SK-N-SH treated with all-trans-retinoic acid at 6 μM for 48 hours (cell line): ENCODE measurements around the gene SLC17A9.

Source experiments
- ATAC-seq: fragments of 200-7000 bp; cut with Tn5 transposase; 3 replicates; pipeline ENCODE4 v1.9.1; 2020; ENCODE audit warnings: mild to moderate bottlenecking, moderate library complexity
- ARNTL ChIP-seq: fragments of 450-650 bp; formaldehyde crosslinking; IDR thresholded peaks from 2 replicates; pipeline ENCODE4 v1.5.0; 2020; ENCODE audit warnings: low read depth, mild to moderate bottlenecking, moderate library complexity, borderline replicate concordance
- BACH2 ChIP-seq: fragments of 250-450 bp; sonication (Bioruptor Pico); IDR thresholded peaks from 2 replicates; pipeline ENCODE4 v1.9.0; 2021; ENCODE audit warnings: mild to moderate bottlenecking, borderline replicate concordance
- CSDC2 ChIP-seq: fragments of 250-450 bp; sonication (Bioruptor Pico); IDR thresholded peaks from 2 replicates; pipeline ENCODE4 v1.5.0; 2020; ENCODE audit warnings: mild to moderate bottlenecking, moderate library complexity
- ESRRG ChIP-seq: fragments of 250-450 bp; sonication (Bioruptor Pico); IDR thresholded peaks from 2 replicates; pipeline ENCODE4 v1.6.1; 2021; ENCODE audit warnings: mild to moderate bottlenecking
- GLIS3 ChIP-seq: fragments of 250-450 bp; sonication (Bioruptor Pico); IDR thresholded peaks from 2 replicates; pipeline ENCODE4 v1.5.0; 2020; ENCODE audit warnings: mild to moderate bottlenecking, moderate library complexity
- ISL1 ChIP-seq: fragments of 250-450 bp; sonication (Bioruptor Pico); IDR thresholded peaks from 2 replicates; pipeline ENCODE4 v2.1.2; 2022; ENCODE audit warnings: mild to moderate bottlenecking, moderate library complexity
- OSR1 ChIP-seq: fragments of 250-450 bp; sonication (Bioruptor Pico); IDR thresholded peaks from 2 replicates; pipeline ENCODE4 v1.8.0; 2022; ENCODE audit warnings: moderate library complexity, mild to moderate bottlenecking, inconsistent platforms
- PATZ1 ChIP-seq: fragments of 250-450 bp; sonication (Bioruptor Pico); IDR thresholded peaks from 2 replicates; pipeline ENCODE4 v1.8.0; 2020; ENCODE audit warnings: mild to moderate bottlenecking, moderate library complexity, borderline replicate concordance
- POU6F1 ChIP-seq: fragments of 250-450 bp; sonication (Bioruptor Pico); IDR thresholded peaks from 2 replicates; pipeline ENCODE4 v1.8.0; 2021; ENCODE audit warnings: low read depth, mild to moderate bottlenecking, moderate library complexity, borderline replicate concordance
- PPARA ChIP-seq: fragments of 250-450 bp; sonication (Bioruptor Pico); IDR thresholded peaks from 2 replicates; pipeline ENCODE4 v1.5.0; 2020; ENCODE audit warnings: mild to moderate bottlenecking, borderline replicate concordance
- RARB ChIP-seq: fragments of 250-450 bp; sonication (Bioruptor Pico); IDR thresholded peaks from 2 replicates; pipeline ENCODE4 v1.8.0; 2021; ENCODE audit warnings: mild to moderate bottlenecking, moderate library complexity
- SNAI2 ChIP-seq: fragments of 250-450 bp; sonication (Bioruptor Pico); IDR thresholded peaks from 2 replicates; pipeline ENCODE4 v1.5.0; 2020; ENCODE audit warnings: mild to moderate bottlenecking, moderate library complexity
- TCF4 ChIP-seq: fragments of 250-450 bp; sonication (Bioruptor Pico); IDR thresholded peaks from 2 replicates; pipeline ENCODE4 v1.8.0; 2021; ENCODE audit warnings: mild to moderate bottlenecking, moderate library complexity, borderline replicate concordance
- TOX ChIP-seq: fragments of 250-450 bp; sonication (Bioruptor Pico); IDR thresholded peaks from 2 replicates; pipeline ENCODE4 v1.8.0; 2021; ENCODE audit warnings: mild to moderate bottlenecking, moderate library complexity, borderline replicate concordance
- ZC3H10 ChIP-seq: fragments of 250-450 bp; sonication (Bioruptor Pico); IDR thresholded peaks from 2 replicates; pipeline ENCODE4 v1.5.1; 2021; ENCODE audit warnings: mild to moderate bottlenecking, moderate library complexity
- ZFP3 ChIP-seq: fragments of 250-450 bp; sonication (Bioruptor Pico); IDR thresholded peaks from 2 replicates; pipeline ENCODE4 v1.5.0; 2020; ENCODE audit warnings: mild to moderate bottlenecking, moderate library complexity
- ZFP30 ChIP-seq: fragments of 450-650 bp; formaldehyde crosslinking; IDR thresholded peaks from 2 replicates; pipeline ENCODE4 v1.5.0; 2022; ENCODE audit warnings: mild to moderate bottlenecking, moderate library complexity
- ZNF565 ChIP-seq: fragments of 450-650 bp; formaldehyde crosslinking; conservative IDR thresholded peaks from 2 replicates; pipeline ENCODE4 v1.5.0; 2020; ENCODE audit warnings: low read depth, mild to moderate bottlenecking, moderate library complexity
- ZNF70 ChIP-seq: fragments of 450-650 bp; formaldehyde crosslinking; IDR thresholded peaks from 2 replicates; pipeline ENCODE4 v1.5.0; 2020; ENCODE audit warnings: mild to moderate bottlenecking, moderate library complexity
- ZNF8 ChIP-seq: fragments of 450-650 bp; formaldehyde crosslinking; IDR thresholded peaks from 2 replicates; pipeline ENCODE4 v1.5.0; 2020; ENCODE audit warnings: mild to moderate bottlenecking, moderate library complexity
- TF ChIP-seq, protein P1 (sequence below): fragments of 250-450 bp; sonication (Bioruptor Pico); IDR thresholded peaks from 2 replicates; pipeline ENCODE4 v1.5.1; 2020; ENCODE audit warnings: low read depth, mild to moderate bottlenecking, moderate library complexity
- TF ChIP-seq, protein P2 (sequence below): fragments of 250-450 bp; sonication (Bioruptor Pico); IDR thresholded peaks from 2 replicates; pipeline ENCODE4 v1.5.1; 2021; ENCODE audit warnings: mild to moderate bottlenecking, moderate library complexity
- TF ChIP-seq, protein P3 (sequence below): fragments of 250-450 bp; sonication (Bioruptor Pico); IDR thresholded peaks from 2 replicates; pipeline ENCODE4 v1.5.0; 2020; ENCODE audit warnings: mild to moderate bottlenecking, moderate library complexity

SLC17A9 gene

GRCh38 chr20:62990306-62990825, 37.9 kb downstream of the SLC17A9 start:
- no peak; the same call in 2 of the 3 replicates for ATAC-seq
- TF ChIP-seq ZC3H10 (CRISPR knock-in tag) (no peak), ZFP3 (CRISPR knock-in tag) (no peak), BACH2 (no peak), RARB (CRISPR knock-in tag) (no peak), PATZ1 (CRISPR knock-in tag) (no peak), OSR1 (CRISPR knock-in tag) (no peak), POU6F1 (CRISPR knock-in tag) (no peak), ZFP30 (CRISPR knock-in tag) (no peak), ZNF70 (CRISPR knock-in tag) (no peak), ZNF565 (CRISPR knock-in tag) (no peak), PPARA (CRISPR knock-in tag) (no peak)
- TF ChIP-seq, protein P1, sequence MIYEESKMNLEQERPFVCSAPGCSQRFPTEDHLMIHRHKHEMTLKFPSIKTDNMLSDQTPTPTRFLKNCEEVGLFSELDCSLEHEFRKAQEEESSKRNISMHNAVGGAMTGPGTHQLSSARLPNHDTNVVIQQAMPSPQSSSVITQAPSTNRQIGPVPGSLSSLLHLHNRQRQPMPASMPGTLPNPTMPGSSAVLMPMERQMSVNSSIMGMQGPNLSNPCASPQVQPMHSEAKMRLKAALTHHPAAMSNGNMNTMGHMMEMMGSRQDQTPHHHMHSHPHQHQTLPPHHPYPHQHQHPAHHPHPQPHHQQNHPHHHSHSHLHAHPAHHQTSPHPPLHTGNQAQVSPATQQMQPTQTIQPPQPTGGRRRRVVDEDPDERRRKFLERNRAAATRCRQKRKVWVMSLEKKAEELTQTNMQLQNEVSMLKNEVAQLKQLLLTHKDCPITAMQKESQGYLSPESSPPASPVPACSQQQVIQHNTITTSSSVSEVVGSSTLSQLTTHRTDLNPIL (CRISPR knock-in tag), result no peak
- TF ChIP-seq, all 23 proteins: peak for 0

DNA sequence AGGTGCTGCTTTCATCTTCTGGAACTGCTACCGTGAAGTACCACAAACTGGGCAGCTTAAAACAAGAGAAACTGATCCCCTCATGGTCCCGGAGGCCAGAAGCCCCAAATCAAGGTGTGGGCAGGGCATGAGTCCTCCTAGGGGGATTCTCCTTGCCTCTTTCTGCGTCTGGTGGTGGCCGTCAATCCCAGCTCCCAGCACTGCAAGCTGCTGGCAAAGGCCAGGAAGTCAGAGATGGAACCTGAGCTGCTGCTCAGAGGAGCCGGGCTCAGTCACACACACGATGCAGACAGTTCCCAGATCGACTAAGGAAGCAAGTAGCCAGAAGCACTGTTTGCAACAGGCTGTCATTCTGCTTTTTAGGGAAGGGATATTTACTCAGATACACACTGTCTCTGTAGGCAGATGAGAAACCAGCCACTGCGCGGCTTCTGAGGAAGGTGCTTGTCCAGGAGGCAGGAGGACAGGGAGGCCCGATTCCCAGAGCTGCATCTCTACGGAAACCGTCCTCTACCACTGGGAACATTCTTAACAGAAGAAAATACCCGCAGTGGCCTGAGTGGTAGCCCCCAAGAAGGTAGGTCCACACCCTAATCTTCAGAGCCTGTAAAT, 38.8 kb downstream of the SLC17A9 start:
- ATAC-seq, result peak; percentile 21; the same call in 1 of the 3 replicates
- TF ChIP-seq SNAI2, result no peak
- no peak for TF ChIP-seq ZNF8 (CRISPR knock-in tag)

- TF ChIP-seq ZNF70 (CRISPR knock-in tag), result no peak
- no peak for TF ChIP-seq SNAI2
- no peak for TF ChIP-seq RARB (CRISPR knock-in tag)
- TF ChIP-seq ESRRG (CRISPR knock-in tag), result no peak
- no peak for TF ChIP-seq PATZ1 (CRISPR knock-in tag)
- TF ChIP-seq, protein P2, sequence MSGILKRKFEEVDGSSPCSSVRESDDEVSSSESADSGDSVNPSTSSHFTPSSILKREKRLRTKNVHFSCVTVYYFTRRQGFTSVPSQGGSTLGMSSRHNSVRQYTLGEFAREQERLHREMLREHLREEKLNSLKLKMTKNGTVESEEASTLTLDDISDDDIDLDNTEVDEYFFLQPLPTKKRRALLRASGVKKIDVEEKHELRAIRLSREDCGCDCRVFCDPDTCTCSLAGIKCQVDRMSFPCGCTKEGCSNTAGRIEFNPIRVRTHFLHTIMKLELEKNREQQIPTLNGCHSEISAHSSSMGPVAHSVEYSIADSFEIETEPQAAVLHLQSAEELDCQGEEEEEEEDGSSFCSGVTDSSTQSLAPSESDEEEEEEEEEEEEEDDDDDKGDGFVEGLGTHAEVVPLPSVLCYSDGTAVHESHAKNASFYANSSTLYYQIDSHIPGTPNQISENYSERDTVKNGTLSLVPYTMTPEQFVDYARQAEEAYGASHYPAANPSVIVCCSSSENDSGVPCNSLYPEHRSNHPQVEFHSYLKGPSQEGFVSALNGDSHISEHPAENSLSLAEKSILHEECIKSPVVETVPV (CRISPR knock-in tag), result no peak
- TF ChIP-seq GLIS3, result no peak
- no peak for TF ChIP-seq ZFP30 (CRISPR knock-in tag)
- TF ChIP-seq, protein P3, sequence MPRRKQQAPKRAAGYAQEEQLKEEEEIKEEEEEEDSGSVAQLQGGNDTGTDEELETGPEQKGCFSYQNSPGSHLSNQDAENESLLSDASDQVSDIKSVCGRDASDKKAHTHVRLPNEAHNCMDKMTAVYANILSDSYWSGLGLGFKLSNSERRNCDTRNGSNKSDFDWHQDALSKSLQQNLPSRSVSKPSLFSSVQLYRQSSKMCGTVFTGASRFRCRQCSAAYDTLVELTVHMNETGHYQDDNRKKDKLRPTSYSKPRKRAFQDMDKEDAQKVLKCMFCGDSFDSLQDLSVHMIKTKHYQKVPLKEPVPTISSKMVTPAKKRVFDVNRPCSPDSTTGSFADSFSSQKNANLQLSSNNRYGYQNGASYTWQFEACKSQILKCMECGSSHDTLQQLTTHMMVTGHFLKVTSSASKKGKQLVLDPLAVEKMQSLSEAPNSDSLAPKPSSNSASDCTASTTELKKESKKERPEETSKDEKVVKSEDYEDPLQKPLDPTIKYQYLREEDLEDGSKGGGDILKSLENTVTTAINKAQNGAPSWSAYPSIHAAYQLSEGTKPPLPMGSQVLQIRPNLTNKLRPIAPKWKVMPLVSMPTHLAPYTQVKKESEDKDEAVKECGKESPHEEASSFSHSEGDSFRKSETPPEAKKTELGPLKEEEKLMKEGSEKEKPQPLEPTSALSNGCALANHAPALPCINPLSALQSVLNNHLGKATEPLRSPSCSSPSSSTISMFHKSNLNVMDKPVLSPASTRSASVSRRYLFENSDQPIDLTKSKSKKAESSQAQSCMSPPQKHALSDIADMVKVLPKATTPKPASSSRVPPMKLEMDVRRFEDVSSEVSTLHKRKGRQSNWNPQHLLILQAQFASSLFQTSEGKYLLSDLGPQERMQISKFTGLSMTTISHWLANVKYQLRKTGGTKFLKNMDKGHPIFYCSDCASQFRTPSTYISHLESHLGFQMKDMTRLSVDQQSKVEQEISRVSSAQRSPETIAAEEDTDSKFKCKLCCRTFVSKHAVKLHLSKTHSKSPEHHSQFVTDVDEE (CRISPR knock-in tag), result no peak
- no peak for TF ChIP-seq TOX
- TF ChIP-seq ZC3H10 (CRISPR knock-in tag), result no peak
- no peak for TF ChIP-seq CSDC2 (CRISPR knock-in tag)
- TF ChIP-seq ZNF565 (CRISPR knock-in tag), result no peak
- no peak for TF ChIP-seq OSR1 (CRISPR knock-in tag)
- TF ChIP-seq ISL1 (CRISPR knock-in tag), result no peak
- TF ChIP-seq ARNTL (CRISPR knock-in tag), result no peak
- TF ChIP-seq ZFP3 (CRISPR knock-in tag), result no peak
- no peak for TF ChIP-seq POU6F1 (CRISPR knock-in tag)
- no peak for TF ChIP-seq BACH2
- no peak for TF ChIP-seq TCF4 (CRISPR knock-in tag)
- no peak for ATAC-seq
Observed at GRCh38 chr20:62991863-62992262, 39.4 kb downstream of the SLC17A9 start.
